Thyroid gland (tissue), 4 donors: Measurements from ENCODE around the gene KIAA0232.

ENCODE experiments used
- POLR2A ChIP-seq, 2 donors: fragments of 450-650 bp; IDR thresholded peaks; one replicate each; pipeline ENCODE4 v1.6.1; 2017; ENCODE audit warnings: antibody characterized with exemption in 2 of 2, mild to moderate bottlenecking in 2 of 2, moderate library complexity in 1 of 2
- TF ChIP-seq, protein P1 (sequence below), 6 experiments: fragments of 200-600 bp in 3 of 6; fragments of 450-650 bp in 3 of 6; sonication (generic) in 3 of 6; IDR thresholded peaks; one replicate each; pipeline ENCODE4 v1.5.1; 2016 to 2019; ENCODE audit warnings: antibody characterized with exemption in 6 of 6, mild to moderate bottlenecking in 2 of 6, inconsistent platforms in 1 of 6, moderate library complexity in 1 of 6

- TF ChIP-seq, protein P1, sequence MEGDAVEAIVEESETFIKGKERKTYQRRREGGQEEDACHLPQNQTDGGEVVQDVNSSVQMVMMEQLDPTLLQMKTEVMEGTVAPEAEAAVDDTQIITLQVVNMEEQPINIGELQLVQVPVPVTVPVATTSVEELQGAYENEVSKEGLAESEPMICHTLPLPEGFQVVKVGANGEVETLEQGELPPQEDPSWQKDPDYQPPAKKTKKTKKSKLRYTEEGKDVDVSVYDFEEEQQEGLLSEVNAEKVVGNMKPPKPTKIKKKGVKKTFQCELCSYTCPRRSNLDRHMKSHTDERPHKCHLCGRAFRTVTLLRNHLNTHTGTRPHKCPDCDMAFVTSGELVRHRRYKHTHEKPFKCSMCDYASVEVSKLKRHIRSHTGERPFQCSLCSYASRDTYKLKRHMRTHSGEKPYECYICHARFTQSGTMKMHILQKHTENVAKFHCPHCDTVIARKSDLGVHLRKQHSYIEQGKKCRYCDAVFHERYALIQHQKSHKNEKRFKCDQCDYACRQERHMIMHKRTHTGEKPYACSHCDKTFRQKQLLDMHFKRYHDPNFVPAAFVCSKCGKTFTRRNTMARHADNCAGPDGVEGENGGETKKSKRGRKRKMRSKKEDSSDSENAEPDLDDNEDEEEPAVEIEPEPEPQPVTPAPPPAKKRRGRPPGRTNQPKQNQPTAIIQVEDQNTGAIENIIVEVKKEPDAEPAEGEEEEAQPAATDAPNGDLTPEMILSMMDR (IDR thresholded peaks at IDR 0.05), result no peak
- no peak for TF ChIP-seq POLR2A (IDR thresholded peaks at IDR 0.05)
Measured at GRCh38 chr4:6768539-6768905, 14.0 kb upstream of the KIAA0232 start.
